GM18498 (cell line): ENCODE results near the gene ABITRAM.
"Not testable (repeated sequence)": the region's sequence is repeated elsewhere in the genome, so short reads cannot be mapped to it uniquely, and the experiment has no call there.

Experiments
- ATAC-seq: cut with Tn5 transposase; IDR thresholded peaks from one replicate; pipeline ENCODE4 v1.9.1; 2021; ENCODE audit warnings: mild to moderate bottlenecking, moderate library complexity; ENCODE audit not compliant: unreplicated experiment

The ABITRAM gene

GRCh38 chr9:108934323-108934893 is at the start of gene ABITRAM:
TSS of gene ABITRAM (plus strand) at chr9:108934400. CDS start at chr9:108934487, 87 bp downstream.
- ATAC-seq = peak; percentile 81

GRCh38 chr9:108884701-108885100 is 49.5 kb upstream of the ABITRAM start:
- no peak for ATAC-seq

GRCh38 chr9:108885643-108886348 is 48.4 kb upstream of the ABITRAM start:
- peak; percentile 99 for ATAC-seq

- not testable (repeated sequence) for ATAC-seq
Observed at GRCh38 chr9:108886594-108887271, 47.5 kb upstream of the ABITRAM start.

- no peak for ATAC-seq
Observed at GRCh38 chr9:108889649-108890067, 44.5 kb upstream of the ABITRAM start.

- no peak for ATAC-seq
Observed at GRCh38 chr9:108894225-108894997, 39.8 kb upstream of the ABITRAM start.

GRCh38 chr9:108897324-108898096 is 36.7 kb upstream of the ABITRAM start:
- ATAC-seq = no peak

- not testable (repeated sequence) for ATAC-seq
Observed at GRCh38 chr9:108899023-108899695, 35.0 kb upstream of the ABITRAM start.

GRCh38 chr9:108900176-108900575 is 34.0 kb upstream of the ABITRAM start:
- ATAC-seq = no peak

GRCh38 chr9:108903420-108904103 is 30.6 kb upstream of the ABITRAM start:
- ATAC-seq = no peak

- ATAC-seq = no peak
Observed at GRCh38 chr9:108904161-108904560, 30.0 kb upstream of the ABITRAM start.

- ATAC-seq = no peak
Observed at GRCh38 chr9:108905494-108905893, 28.7 kb upstream of the ABITRAM start.

- ATAC-seq = no peak
Observed at GRCh38 chr9:108910402-108910801, 23.8 kb upstream of the ABITRAM start.

- no peak for ATAC-seq
Observed at GRCh38 chr9:108910914-108911313, 23.3 kb upstream of the ABITRAM start.

- no peak for ATAC-seq
Observed at GRCh38 chr9:108911820-108912219, 22.4 kb upstream of the ABITRAM start.

- ATAC-seq = no peak
Observed at GRCh38 chr9:108913391-108913790, 20.8 kb upstream of the ABITRAM start.

GRCh38 chr9:108919517-108919916 is 14.7 kb upstream of the ABITRAM start:
- ATAC-seq = no peak

GRCh38 chr9:108920401-108920800 is 13.8 kb upstream of the ABITRAM start:
- ATAC-seq = not testable (repeated sequence)

- no peak for ATAC-seq
Observed at GRCh38 chr9:108921200-108921599, 13.0 kb upstream of the ABITRAM start.
